HT1080 (cell line): ENCODE results near the gene CFAP74. TPM values are rescaled to one million over a fixed set of nuclear protein-coding genes. Genes with fewer than 3 reads are reported as not detected.
"Not testable (repeated sequence)": the region's sequence is repeated elsewhere in the genome, so short reads cannot be mapped to it uniquely, and the experiment has no call there.

Experiments
- DNase-seq: peaks from one replicate; pipeline ENCODE4 v3.0.0-alpha.2; 2015; ENCODE audit warnings: low read depth
- total RNA-seq: library from RNA; depleted of rRNA; stranded (reverse); fragments of >200 nt; shearing (Covaris generic); gene quantifications from 2 replicates; pipeline ENCODE4 v1.2.3, GENCODE V29; 2014

Gene CFAP74
- total RNA-seq, 1 experiment from 2014 or later, result not detected

- DNase-seq, result no peak
Measured at GRCh38 chr1:1954015-1954414, 49.6 kb downstream of the CFAP74 start.

GRCh38 chr1:1950940-1951339 is 52.6 kb downstream of the CFAP74 start:
- DNase-seq, result no peak

GRCh38 chr1:1948783-1949182 is 54.8 kb downstream of the CFAP74 start:
- DNase-seq, result no peak

GRCh38 chr1:1947493-1947892 is 56.1 kb downstream of the CFAP74 start:
- no peak for DNase-seq

- DNase-seq, result no peak
Measured at GRCh38 chr1:1946540-1946939, 57.0 kb downstream of the CFAP74 start.

- no peak for DNase-seq
Measured at GRCh38 chr1:1945782-1946393, 57.7 kb downstream of the CFAP74 start.

- DNase-seq, result no peak
Measured at GRCh38 chr1:1943834-1944570, 59.6 kb downstream of the CFAP74 start.

GRCh38 chr1:1942753-1943656 is 60.6 kb downstream of the CFAP74 start:
- DNase-seq, result no peak

- no peak for DNase-seq
Measured at GRCh38 chr1:1941868-1942752, 61.5 kb downstream of the CFAP74 start.

- no peak for DNase-seq
Measured at GRCh38 chr1:1941211-1941841, 62.3 kb downstream of the CFAP74 start.

GRCh38 chr1:1940123-1940425 is 63.5 kb downstream of the CFAP74 start:
- no peak for DNase-seq

- DNase-seq, result no peak
Measured at GRCh38 chr1:1939296-1940122, 64.1 kb downstream of the CFAP74 start.

- no peak for DNase-seq
Measured at GRCh38 chr1:1938613-1939295, 64.8 kb downstream of the CFAP74 start.

GRCh38 chr1:1938276-1938573 is 65.4 kb downstream of the CFAP74 start:
- DNase-seq, result no peak

- no peak for DNase-seq
Measured at GRCh38 chr1:1937549-1938275, 65.9 kb downstream of the CFAP74 start.

GRCh38 chr1:1937061-1937460 is 66.5 kb downstream of the CFAP74 start:
- no peak for DNase-seq

GRCh38 chr1:1934848-1935247 is 68.7 kb downstream of the CFAP74 start:
- DNase-seq, result not testable (repeated sequence)

GRCh38 chr1:1929639-1930545 is 73.7 kb downstream of the CFAP74 start:
- DNase-seq, result no peak
